ENCODE measurements around the gene OR8G5. TPM values are rescaled to one million over a fixed set of nuclear protein-coding genes. Genes with fewer than 3 reads are reported as not detected.
"Not testable (repeated sequence)": the region's sequence is repeated elsewhere in the genome, so short reads cannot be mapped to it uniquely, and the experiment has no call there.

OR8G5 gene, protein sequence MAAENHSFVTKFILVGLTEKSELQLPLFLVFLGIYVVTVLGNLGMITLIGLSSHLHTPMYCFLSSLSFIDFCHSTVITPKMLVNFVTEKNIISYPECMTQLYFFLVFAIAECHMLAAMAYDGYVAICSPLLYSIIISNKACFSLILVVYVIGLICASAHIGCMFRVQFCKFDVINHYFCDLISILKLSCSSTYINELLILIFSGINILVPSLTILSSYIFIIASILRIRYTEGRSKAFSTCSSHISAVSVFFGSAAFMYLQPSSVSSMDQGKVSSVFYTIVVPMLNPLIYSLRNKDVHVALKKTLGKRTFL
- polyA plus RNA-seq (ENCODE audit: insufficient read length in 12 of 12): under 1 TPM in 4 of 12 donors, not detected in 8; 0.14 to 0.20 (median 0.16) TPM
- long read RNA-seq, donor 1, partial matches to known transcripts: 0 of 1 reads
- long read RNA-seq, donor 1, other reads (novel, unspliced or antisense): 0 of 1 reads
- long read RNA-seq, donor 2: 0 reads
- long read RNA-seq, donor 3: 0 reads
- long read RNA-seq, donor 4: 0 reads
- long read RNA-seq, donor 5: 0 reads
- long read RNA-seq, donor 6: 0 reads
- long read RNA-seq, donor 7: 0 reads
- long read RNA-seq, donor 8: 0 reads
- long read RNA-seq, donor 9: 0 reads
- long read RNA-seq, donor 10: 0 reads
- long read RNA-seq, donor 11: 0 reads

DNA sequence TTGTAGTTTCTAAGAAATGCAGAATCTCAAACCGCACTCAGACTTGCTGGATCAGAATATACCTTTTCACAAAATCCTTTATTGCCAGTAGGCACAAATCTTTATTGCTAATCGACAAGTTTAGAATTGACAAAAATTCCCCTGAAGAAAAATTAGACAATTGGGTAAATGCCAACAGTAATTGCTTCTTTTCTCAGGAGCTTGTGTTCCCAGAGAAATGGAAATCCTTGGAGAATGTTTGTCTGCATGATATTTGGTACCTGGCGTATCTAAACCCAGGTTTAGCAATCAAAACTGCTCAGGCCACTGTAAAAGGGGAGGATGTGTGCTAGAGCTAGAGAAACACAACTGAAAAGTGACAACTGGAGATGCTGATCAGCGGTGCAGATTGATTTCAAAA is at the start of gene OR8G5:
Gene OR8G5, plus strand, starts transcription at position 301 of the 400 bp plus-strand sequence. CDS start 8,556 bp downstream, outside the sequence.
- DNase-seq: no peak

DNA sequence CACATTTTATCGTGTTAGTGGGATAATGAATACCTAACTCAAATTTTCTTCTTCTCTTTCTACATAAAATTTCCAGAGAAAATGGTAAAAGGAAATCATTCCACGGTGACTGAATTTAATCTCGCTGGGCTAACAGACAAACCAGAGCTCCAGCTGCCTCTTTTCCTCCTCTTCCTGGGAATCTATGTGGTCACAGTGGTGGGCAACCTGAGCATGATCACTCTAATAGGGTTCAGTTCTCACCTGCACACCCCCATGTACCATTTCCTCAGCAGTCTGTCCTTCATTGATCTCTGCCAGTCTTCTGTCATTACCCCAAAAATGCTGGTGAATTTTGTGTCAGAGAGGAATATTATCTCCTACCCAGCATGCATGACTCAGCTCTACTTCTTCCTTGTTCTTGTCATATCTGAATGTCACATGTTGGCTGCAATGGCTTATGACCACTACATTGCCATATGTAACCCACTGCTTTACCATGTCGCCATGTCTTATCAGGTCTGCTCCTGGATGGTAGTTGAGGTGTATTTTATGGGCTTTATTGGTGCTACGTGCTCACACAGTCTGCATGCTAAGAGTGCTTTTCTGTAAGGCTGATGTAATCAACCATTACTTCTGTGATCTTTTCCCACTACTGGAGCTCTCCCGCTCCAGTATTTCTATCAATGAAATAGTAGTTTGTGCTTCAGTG is 48.9 kb upstream of the OR8G5 start:
- no peak for DNase-seq

DNA sequence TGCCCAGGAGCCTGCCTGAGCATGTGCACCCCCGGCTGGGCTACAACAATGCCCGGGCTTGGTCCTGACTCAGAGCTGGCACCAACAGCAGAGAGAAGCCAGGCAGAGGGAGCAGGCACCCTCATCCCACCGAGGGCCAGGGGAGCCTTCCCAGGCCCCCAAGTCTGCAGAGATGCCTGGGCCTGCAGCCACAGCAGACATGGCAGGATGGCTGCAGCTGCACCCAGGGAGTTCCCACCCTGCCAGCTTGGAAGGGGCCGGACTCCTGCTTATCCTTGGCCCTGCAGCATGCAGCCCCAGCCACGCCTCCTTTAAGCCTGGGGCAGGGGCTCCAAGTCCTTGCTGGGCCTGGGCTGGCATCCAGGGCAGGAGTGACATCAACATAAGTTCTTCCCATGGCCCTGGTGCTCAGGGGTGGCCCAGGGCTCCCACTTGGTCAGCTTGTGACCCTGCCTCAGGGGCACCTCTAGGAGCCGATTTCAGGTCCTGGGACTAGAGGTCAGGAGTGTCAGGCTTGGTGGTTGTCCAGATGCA is 46.3 kb upstream of the OR8G5 start:
- no peak for DNase-seq

DNA sequence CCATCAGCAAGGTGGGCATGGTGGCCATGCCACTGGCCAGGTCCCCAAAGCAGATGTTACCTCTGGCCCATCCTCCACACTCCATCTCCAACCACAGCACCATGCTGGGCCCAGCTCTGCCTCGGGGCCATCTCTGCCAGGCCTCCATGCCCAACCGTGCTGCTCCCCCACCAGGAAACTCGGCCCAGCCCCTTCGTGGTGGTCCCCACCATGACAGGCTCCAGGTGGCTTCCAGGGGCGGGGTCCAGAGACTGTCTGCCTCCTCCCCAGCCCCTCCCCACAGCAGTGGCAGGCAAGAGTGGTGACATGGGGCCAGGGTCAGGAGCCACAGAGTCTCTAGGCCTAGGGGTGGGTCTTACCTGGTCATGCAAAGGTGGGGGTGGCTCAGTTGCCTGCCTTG is 45.8 kb upstream of the OR8G5 start:
- no peak for DNase-seq

DNA sequence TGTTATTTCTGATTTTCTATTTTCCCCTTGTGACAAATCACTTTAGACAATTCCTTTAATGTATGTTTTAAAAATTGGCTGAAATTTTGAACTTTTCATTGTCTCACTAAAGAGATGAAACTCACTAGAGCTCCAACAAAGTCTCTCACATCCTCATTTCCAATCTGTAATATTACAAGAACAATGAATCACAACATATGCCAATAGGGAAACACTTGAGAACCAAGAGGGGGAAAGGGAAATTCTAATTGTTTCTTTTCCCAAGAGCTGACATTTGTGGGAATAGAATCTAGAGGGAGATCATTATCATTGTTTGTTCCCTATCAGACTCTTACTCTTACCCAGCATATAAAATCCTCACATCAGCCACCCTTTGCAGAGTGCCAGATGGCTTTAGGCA is 44.9 kb upstream of the OR8G5 start:
- no peak for DNase-seq

DNA sequence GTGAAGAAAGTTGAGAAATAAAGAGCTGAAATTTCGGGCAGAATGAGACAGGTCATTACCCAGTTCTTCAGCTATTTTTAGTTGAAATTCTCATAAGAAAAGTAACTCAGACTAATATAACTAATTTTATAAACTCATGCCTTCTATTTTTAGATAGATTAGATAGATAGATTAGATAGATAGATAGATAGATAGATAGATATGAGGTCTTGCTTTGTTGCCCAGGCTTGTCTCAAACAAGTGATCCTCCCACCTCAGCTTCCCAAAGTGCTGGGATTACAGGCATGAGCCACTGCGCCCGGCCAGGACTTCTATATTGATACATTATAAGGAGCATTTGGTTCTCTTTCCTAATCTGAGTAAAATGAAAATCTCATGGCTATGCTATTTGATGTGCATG is 42.1 kb upstream of the OR8G5 start:
- no peak for DNase-seq

DNA sequence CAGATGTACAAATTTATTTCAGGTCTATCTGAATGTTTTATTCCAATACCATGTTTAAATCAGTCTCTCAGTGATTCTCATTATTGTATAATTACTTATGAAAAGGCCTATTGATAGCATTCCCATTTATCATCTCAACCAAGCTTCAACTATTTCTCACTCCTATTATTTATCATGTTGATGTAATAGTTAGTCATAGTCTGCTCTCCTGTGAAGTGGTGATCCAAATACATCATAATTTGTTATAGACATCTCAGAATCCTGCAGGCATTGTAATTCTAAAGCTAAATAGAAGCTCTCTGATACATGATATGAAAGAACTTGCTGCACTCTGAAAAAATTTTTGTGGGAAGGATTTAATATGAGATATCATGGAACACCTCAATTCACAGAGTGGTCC is 37.0 kb upstream of the OR8G5 start:
- DNase-seq: no peak

DNA sequence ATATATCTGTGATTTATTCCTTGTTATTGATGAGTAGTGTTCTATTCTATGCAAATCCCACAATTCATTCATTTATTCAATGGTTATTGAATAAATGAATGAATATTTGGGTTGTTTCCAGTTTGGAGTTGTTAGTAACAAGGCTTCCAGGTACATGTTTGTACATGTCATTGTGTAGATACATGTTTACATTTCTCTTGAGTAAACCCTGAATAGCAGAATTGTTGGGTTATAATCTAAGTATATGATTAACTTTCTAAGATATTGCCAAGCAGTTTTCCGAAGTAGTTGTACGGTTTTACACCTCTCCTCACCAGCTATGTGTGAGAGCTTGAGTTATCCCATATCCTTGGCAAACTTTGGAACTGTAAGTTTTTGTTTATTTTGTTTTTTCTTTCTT is 33.8 kb upstream of the OR8G5 start:
- DNase-seq: no peak

DNA sequence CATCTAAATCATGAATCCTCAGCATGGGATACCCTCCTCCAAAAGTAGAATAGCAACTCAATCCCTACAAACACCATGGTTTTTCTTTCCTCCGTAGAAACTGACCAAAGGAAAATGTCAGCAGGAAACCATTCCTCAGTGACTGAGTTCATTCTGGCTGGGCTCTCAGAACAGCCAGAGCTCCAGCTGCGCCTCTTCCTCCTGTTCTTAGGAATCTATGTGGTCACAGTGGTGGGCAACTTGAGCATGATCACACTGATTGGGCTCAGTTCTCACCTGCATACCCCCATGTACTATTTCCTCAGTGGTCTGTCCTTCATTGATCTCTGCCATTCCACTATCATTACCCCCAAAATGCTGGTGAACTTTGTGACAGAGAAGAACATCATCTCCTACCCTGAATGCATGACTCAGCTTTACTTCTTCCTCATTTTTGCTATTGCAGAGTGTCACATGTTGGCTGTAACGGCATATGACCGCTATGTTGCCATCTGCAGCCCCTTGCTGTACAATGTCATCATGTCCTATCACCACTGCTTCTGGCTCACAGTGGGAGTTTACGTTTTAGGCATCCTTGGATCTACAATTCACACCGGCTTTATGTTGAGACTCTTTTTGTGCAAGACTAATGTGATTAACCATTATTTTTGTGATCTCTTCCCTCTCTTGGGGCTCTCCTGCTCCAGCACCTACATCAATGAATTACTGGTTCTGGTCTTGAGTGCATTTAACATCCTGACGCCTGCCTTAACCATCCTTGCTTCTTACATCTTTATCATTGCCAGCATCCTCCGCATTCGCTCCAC is 31.4 kb upstream of the OR8G5 start:
- not testable (repeated sequence) for DNase-seq

DNA sequence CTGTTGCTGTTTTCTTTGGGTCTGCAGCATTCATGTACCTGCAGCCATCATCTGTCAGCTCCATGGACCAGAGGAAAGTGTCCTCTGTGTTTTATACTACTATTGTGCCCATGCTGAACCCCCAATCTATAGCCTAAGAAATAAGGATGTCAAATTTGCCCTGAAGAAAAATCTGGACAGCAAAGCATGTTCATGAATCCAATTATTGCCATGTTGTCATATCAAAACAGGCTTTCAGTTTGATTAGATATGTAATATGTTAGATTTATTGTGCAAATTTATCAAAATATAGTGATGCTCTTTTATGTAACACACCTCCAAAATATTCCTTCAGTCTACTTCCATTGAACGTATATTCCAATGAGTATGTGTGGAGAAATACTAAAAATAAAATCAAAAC is 30.7 kb upstream of the OR8G5 start:
- no peak for DNase-seq

DNA sequence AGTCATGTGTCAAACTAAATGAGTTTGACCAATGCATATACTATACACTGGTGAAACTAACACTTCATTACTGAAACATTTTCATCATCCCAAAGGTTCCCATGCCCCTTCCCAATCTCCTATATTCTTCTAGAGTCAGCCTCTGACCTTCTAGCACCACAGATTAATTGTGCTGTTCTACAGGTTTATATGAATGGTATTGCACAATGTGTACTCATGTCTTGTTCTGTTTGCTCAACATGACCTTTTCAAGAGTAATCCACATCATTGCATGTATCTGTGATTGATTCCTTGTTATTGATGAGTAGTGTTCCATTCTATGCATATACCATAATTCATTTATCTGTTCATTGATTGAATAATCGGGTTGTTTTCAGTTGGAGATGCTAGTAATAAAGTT is 22.8 kb upstream of the OR8G5 start:
- DNase-seq: no peak

DNA sequence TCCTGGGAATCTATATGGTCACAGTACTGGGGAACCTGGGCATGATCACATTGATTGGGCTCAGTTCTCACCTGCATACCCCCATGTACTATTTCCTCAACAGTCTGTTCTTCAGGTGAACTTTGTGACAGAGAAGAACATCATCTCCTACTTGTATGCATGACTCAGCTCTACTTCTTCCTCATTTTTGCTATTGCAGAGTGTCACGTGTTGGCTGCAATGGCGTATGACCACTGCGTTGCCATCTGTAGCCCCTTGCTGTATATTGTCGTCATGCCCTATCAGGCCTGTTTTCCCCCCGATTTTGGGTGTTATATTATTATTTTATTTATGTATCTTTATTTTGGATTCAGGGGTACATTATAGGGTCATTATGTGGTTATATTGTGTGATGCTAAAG is 17.7 kb upstream of the OR8G5 start:
- DNase-seq: no peak

DNA sequence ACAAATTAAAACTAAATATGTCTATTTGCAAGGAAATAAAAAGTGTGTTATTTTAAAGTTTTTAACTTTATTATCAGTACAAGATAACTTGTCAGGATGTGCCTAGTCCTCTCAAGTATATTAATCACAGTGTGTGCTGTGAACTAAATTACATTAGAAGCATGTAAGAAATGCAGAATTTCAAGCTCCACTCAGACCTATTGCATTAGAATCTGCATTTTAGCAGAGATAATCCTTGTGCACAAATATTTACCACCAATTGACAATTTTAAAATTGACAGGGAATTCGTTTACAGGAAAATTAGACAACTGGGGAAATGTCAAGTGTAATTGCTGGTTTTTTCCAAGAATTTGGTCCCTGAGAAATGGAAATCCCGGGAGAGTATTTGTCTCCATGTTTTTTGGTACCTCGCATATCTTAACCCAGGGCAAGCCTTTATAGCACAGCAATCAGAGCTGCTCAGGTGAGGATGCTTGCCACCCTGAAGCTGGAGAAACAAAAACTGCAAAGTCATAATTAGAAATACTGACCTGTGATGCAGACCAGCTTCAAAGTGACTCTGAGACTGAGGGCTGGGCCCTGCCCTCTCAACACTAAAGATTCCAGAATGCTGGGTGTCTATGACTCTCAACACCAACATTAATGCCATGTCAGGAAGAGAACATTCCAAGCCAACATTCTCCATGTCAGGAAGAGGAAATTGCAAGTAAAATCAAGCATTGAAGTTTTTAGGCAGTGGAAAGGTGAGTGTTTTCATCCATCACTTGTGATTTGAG is 15.4 kb upstream of the OR8G5 start, which contains the start of gene OR8G1:
Gene OR8G1, plus strand, starts transcription at position 475 of the 777 bp plus-strand sequence. CDS start 8,581 bp downstream, outside the sequence.
- no peak for DNase-seq

DNA sequence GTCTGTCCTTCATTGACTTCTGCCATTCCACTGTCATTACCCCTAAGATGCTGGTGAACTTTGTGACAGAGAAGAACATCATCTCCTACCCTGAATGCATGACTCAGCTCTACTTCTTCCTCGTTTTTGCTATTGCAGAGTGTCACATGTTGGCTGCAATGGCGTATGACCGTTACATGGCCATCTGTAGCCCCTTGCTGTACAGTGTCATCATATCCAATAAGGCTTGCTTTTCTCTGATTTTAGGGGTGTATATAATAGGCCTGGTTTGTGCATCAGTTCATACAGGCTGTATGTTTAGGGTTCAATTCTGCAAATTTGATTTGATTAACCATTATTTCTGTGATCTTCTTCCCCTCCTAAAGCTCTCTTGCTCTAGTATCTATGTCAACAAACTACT is 6.3 kb upstream of the OR8G5 start:
- not testable (repeated sequence) for DNase-seq

DNA sequence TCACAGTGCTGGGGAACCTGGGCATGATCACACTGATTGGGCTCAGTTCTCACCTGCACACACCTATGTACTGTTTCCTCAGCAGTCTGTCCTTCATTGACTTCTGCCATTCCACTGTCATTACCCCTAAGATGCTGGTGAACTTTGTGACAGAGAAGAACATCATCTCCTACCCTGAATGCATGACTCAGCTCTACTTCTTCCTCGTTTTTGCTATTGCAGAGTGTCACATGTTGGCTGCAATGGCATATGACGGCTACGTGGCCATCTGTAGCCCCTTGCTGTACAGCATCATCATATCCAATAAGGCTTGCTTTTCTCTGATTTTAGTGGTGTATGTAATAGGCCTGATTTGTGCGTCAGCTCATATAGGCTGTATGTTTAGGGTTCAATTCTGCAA is 8.9 kb downstream of the OR8G5 start:
- DNase-seq: not testable (repeated sequence)

DNA sequence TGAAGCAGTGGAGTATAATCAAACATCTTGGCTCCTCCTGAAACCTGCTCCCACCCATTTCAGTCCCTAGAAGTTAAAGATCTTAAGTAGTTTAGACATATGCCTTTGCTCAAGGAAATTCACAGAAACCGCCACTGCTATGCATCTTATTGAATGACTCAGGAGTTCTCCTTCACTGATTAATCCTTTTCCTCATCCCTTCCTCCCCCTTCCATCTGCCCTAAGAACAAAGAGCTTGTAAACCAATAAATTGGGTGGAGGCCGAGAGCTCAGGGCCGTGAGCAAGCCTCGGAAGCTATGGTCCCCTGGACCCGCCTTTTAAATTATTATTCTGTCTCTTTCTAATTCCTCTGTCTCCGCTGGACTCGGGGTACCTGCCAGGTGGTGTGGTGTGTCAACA is 14.7 kb downstream of the OR8G5 start:
- not testable (repeated sequence) for DNase-seq

DNA sequence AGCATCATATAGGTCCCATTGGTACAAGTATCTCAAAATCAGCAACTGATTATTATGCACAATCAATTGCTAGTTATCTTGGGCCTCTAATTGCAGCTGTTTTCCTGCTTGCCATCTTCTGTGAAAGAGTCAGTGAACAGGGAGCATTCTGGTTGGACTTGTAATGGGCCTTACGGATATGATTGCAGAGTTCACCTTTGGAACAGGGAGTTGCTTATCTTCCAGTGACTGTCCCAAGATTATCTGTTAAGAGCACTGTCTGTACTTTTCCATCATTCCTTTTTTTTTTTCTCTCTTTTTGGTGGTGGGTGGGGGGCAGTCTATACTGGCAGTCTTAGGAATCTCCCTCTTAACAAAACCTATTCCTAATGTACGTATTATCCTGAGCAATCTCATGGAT is 17.8 kb downstream of the OR8G5 start:
- DNase-seq: no peak

DNA sequence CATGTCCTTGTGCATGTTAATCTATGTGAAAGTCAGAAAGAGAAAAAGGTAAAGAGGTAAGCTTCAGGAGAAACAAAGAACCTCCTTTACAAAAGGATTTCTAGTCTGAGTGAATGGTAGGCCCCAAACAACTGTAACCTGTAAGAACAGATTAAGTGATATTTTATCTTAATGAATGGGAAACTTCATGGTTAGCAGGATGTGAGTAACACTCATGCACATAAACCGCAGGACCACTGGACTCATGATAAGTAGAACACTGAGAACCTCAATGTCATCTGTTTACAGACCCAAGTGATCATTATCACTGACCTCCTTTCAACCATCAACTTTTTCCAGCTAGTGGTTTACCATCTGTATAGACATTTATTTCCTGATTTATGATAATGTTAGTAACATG is 19.9 kb downstream of the OR8G5 start:
- DNase-seq: no peak

DNA sequence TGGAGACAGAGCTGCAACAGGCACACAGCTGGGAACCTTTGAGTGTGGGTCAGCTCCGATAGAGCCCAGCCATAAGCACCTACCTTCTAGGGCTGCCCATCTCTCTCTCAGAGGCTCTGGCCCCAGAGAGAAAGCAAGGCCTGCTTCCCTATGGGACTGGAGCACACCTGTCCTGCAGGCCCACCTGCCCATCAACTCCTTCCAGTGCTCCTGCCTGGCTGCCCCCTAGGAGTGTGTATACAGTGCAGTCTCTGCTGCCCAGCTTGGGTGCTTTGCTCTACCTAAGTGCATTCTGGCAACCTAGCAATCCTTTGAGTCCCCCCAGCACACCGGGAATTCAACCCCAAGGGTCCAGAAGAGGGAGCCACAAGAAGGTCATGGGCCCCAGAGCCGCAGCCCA is 21.0 kb downstream of the OR8G5 start:
- no peak for DNase-seq

DNA sequence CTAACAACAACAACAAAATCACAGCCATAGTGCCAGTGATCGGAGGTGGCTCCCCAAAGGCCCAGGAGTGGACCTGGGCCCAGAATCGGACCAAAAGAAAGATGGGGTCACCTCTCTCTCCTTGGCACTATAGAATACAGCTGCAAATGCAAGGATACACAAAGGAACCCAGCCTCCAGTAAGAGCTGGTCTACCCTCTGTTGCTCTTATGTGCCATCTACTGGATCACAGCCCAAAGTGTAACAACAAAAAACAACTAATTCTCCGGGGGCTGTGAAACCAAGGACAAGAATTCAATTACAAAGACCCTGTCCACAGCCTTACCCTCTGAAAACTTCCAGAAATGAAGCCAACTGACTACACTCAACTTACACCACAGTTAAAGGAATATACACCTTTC is 21.6 kb downstream of the OR8G5 start:
- DNase-seq: no peak

DNA sequence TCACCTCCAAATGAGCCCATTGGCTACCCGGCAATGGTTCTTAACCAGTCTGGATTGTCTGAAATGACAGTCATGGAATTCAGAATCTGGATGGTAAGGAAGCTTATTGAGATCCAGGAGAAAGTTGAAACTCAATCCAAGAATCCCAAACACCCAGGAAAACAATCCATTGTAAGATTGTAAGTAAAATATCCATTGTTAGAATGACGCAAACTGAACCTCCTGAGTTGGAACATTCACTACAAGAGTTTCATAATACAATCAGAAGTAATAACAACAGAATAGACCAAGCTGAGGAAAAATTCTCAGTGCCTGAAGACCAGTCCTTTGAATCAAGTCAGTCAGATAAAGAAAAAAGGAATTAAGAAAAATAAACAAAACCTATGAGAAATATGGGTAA is 22.1 kb downstream of the OR8G5 start:
- DNase-seq: no peak

Measured in muscle of arm (tissue), 14 donors.